Measurements from ENCODE around the gene IRF7. TPM values are rescaled to one million over a fixed set of nuclear protein-coding genes. Genes with fewer than 3 reads are reported as not detected.

IRF7 gene
- polyA plus RNA-seq, 2 of the 4 experiments (the other 2 are of a cell fraction): 2.0 to 3.1 TPM

DNA sequence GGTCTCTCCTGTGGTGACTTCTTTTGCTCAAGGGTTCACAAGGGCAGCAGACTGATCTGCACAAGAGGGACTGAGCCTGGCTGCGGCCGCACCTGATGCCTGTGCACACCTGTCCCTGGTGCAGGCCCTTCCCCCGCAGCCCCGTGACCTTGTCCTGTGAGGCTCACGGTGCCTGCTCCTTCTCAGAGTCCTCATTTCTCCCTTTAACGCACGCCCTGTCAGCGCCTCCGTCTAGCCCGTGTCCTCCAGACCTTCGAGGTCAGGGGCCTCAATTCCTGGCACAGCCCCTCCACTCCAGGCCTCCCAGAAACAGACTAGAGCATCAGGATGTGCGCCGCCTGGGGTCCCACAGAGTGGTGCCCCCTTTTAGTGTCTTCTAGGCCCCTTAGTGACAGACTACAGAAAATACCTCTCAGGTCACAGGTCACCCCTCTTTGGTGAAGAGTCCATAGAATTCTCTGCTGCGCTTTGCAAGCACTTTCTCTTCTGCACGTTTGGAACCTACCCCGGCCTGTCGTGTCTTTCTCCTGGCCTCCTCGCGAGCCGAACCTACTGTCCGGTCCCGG is 20.3 kb upstream of the IRF7 start:
- CTCF ChIA-PET: no interaction called here
- H3K4me3 ChIP-seq: no peak overlapping the region
- no peak overlapping the region for H3K27ac ChIP-seq
- DNase-seq (ENCODE audit: low read depth in 1 of 2, low spot score in 1 of 2) (no peak), FAIRE-seq (no peak), ATAC-seq (no peak)
- H3K9me3 ChIP-seq: no peaks in the 10 kb centered on the region
- H3K4me1 ChIP-seq: 0 out of 3 replicates have a peak, but pooled peaks cover 4% of the 10 kb centered on the region
- no peak overlapping the region for H3K4me2 ChIP-seq
- TF ChIP-seq, protein P1, sequence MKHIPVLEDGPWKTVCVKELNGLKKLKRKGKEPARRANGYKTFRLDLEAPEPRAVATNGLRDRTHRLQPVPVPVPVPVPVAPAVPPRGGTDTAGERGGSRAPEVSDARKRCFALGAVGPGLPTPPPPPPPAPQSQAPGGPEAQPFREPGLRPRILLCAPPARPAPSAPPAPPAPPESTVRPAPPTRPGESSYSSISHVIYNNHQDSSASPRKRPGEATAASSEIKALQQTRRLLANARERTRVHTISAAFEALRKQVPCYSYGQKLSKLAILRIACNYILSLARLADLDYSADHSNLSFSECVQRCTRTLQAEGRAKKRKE (CRISPR knock-in tag; IDR thresholded peaks at IDR 0.05; ENCODE audit: low read depth): no peak
- TF ChIP-seq RCOR1 (IDR thresholded peaks at IDR 0.05; ENCODE audit: low read depth, low read length) (no peak), EHF (CRISPR knock-in tag; IDR thresholded peaks at IDR 0.05) (no peak), SMC3 (IDR thresholded peaks at IDR 0.05) (no peak), FOXS1 (CRISPR knock-in tag; IDR thresholded peaks at IDR 0.05) (no peak)
- WGBS (ENCODE audit: missing lambda C conversion rate): 89% methylated on average over 22 of the region's 22 CpGs
- POLR2A ChIA-PET: no interaction called here

DNA sequence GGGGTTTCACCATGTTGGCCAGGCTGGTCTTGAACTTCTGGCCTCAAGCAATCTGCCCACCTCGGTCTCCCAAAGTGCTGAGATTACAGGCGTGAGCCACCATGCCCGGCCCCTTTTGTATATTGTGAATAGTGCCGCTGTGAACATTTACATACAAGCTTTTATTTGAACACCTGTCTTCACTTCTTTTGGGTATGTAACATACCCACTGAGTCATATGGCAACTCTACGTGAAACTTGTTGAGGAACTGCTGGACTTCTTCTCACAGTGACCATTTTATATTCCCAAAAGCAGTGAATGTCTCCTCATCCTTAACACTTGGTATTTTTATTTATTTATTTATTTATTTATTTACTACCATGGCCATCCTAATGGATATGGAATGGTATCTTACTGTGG is 15.1 kb upstream of the IRF7 start:
- ChIA-PET POLR2A (no interaction called here), CTCF (interaction anchor here (1.0 to 1.2 kb wide), 2 partner anchors 10 to 76 kb away, joined by 3 to 4 read pairs; no protein-coding TSS in a partner anchor)
- no peak overlapping the region for H3K4me3 ChIP-seq
- no peak overlapping the region for H3K4me2 ChIP-seq
- ATAC-seq (no peak), DNase-seq (ENCODE audit: low read depth in 1 of 2, low spot score in 1 of 2) (no peak), FAIRE-seq (no peak)
- no peak overlapping the region for H3K27ac ChIP-seq
- peaks cover 6% of the 10 kb centered on the region; the same call in 1 of the 3 replicates for H3K4me1 ChIP-seq
- no peaks in the 10 kb centered on the region for H3K9me3 ChIP-seq
- TF ChIP-seq EP300 (IDR thresholded peaks at IDR 0.05) (no peak), MAFK (IDR thresholded peaks at IDR 0.05; ENCODE audit: partially characterized antibody) (no peak), EHMT2 (IDR thresholded peaks at IDR 0.05; ENCODE audit: low read depth) (no peak), ZSCAN20 (CRISPR knock-in tag; IDR thresholded peaks at IDR 0.05) (no peak), HEYL (CRISPR knock-in tag; IDR thresholded peaks at IDR 0.05) (no peak), NPAS2 (CRISPR knock-in tag; IDR thresholded peaks at IDR 0.05; ENCODE audit: borderline replicate concordance) (no peak), CBX8 (IDR thresholded peaks at IDR 0.05) (no peak)
- TF ChIP-seq, protein P2, sequence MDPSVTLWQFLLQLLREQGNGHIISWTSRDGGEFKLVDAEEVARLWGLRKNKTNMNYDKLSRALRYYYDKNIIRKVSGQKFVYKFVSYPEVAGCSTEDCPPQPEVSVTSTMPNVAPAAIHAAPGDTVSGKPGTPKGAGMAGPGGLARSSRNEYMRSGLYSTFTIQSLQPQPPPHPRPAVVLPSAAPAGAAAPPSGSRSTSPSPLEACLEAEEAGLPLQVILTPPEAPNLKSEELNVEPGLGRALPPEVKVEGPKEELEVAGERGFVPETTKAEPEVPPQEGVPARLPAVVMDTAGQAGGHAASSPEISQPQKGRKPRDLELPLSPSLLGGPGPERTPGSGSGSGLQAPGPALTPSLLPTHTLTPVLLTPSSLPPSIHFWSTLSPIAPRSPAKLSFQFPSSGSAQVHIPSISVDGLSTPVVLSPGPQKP (IDR thresholded peaks at IDR 0.05; ENCODE audit: low read depth, low read length): no peak
- 93% methylated on average over 5 of the region's 5 CpGs for WGBS (ENCODE audit: missing lambda C conversion rate)

DNA sequence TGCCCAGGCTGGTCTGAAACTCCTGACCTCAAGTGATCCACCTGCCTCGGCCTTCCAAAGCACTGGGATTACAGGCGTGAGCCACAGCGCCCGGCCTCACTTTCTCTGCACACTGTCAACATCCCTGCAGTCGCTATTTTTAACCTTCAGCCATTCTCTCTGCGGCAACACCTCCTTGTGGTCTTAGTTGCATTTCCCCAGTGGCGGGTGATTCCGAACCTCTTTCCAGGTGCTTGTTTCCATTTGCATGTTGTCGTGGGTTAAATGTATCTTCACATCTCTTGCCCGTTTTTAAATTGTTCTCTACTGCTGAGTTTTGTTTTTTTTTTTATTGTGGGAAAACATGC is 13.5 kb upstream of the IRF7 start:
- ATAC-seq (no peak), FAIRE-seq (no peak), DNase-seq (ENCODE audit: low read depth in 1 of 2, low spot score in 1 of 2) (no peak)
- Histone ChIP-seq H3K4me2 (no peak overlapping the region), H3K4me1 (peaks cover 17% of the 10 kb centered on the region), H3K9me3 (no peaks in the 10 kb centered on the region), H3K27ac (peak overlapping the region in 1 of 2 experiments; percentile 60; a peak in 4 of 6 replicates), H3K4me3 (no peak overlapping the region)
- WGBS (ENCODE audit: missing lambda C conversion rate): 82% methylated on average over 10 of the region's 10 CpGs
- TF ChIP-seq EP300 (IDR thresholded peaks at IDR 0.05) (no peak), HOXA7 (CRISPR knock-in tag; IDR thresholded peaks at IDR 0.05) (no peak), MAZ (IDR thresholded peaks at IDR 0.05; ENCODE audit: borderline replicate concordance, low read depth, low read length) (no peak), CBX8 (IDR thresholded peaks at IDR 0.05) (no peak), FOXS1 (CRISPR knock-in tag; IDR thresholded peaks at IDR 0.05) (no peak)
- TF ChIP-seq, protein P3, sequence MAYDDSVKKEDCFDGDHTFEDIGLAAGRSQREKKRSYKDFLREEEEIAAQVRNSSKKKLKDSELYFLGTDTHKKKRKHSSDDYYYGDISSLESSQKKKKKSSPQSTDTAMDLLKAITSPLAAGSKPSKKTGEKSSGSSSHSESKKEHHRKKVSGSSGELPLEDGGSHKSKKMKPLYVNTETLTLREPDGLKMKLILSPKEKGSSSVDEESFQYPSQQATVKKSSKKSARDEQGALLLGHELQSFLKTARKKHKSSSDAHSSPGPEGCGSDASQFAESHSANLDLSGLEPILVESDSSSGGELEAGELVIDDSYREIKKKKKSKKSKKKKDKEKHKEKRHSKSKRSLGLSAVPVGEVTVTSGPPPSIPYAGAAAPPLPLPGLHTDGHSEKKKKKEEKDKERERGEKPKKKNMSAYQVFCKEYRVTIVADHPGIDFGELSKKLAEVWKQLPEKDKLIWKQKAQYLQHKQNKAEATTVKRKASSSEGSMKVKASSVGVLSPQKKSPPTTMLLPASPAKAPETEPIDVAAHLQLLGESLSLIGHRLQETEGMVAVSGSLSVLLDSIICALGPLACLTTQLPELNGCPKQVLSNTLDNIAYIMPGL (CRISPR knock-in tag; IDR thresholded peaks at IDR 0.05; ENCODE audit: borderline replicate concordance): no peak
- TF ChIP-seq, protein P4, sequence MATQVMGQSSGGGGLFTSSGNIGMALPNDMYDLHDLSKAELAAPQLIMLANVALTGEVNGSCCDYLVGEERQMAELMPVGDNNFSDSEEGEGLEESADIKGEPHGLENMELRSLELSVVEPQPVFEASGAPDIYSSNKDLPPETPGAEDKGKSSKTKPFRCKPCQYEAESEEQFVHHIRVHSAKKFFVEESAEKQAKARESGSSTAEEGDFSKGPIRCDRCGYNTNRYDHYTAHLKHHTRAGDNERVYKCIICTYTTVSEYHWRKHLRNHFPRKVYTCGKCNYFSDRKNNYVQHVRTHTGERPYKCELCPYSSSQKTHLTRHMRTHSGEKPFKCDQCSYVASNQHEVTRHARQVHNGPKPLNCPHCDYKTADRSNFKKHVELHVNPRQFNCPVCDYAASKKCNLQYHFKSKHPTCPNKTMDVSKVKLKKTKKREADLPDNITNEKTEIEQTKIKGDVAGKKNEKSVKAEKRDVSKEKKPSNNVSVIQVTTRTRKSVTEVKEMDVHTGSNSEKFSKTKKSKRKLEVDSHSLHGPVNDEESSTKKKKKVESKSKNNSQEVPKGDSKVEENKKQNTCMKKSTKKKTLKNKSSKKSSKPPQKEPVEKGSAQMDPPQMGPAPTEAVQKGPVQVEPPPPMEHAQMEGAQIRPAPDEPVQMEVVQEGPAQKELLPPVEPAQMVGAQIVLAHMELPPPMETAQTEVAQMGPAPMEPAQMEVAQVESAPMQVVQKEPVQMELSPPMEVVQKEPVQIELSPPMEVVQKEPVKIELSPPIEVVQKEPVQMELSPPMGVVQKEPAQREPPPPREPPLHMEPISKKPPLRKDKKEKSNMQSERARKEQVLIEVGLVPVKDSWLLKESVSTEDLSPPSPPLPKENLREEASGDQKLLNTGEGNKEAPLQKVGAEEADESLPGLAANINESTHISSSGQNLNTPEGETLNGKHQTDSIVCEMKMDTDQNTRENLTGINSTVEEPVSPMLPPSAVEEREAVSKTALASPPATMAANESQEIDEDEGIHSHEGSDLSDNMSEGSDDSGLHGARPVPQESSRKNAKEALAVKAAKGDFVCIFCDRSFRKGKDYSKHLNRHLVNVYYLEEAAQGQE (IDR thresholded peaks at IDR 0.05): no peak
- TF ChIP-seq, protein P5, sequence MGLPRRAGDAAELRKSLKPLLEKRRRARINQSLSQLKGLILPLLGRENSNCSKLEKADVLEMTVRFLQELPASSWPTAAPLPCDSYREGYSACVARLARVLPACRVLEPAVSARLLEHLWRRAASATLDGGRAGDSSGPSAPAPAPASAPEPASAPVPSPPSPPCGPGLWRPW (IDR thresholded peaks at IDR 0.05): no peak
- ChIA-PET CTCF (no interaction called here), POLR2A (no interaction called here)

Measured in A549 (cell line).